Ishikawa (cell line): ENCODE results near the gene BCR.

ENCODE experiments used
- CREB1 ChIP-seq: IDR thresholded peaks from 2 replicates; pipeline ENCODE4 v1.6.1; 2012; ENCODE audit warnings: low read depth
- EGR1 ChIP-seq: IDR thresholded peaks from 2 replicates; pipeline ENCODE4 v1.6.1; 2012
- EP300 ChIP-seq: IDR thresholded peaks from 2 replicates; pipeline ENCODE4 v1.6.1; 2012; ENCODE audit warnings: borderline replicate concordance
- FOXM1 ChIP-seq: IDR thresholded peaks from 2 replicates; pipeline ENCODE4 v1.6.1; 2012; ENCODE audit warnings: low read depth, borderline replicate concordance
- NFIC ChIP-seq: IDR thresholded peaks from 2 replicates; pipeline ENCODE4 v1.6.1; 2012
- RAD21 ChIP-seq: IDR thresholded peaks from 2 replicates; pipeline ENCODE4 v1.6.1; 2012; ENCODE audit warnings: low read depth
- TAF1 ChIP-seq: IDR thresholded peaks from 2 replicates; pipeline ENCODE4 v1.6.1; 2012; ENCODE audit warnings: low read depth, mild to moderate bottlenecking
- TCF12 ChIP-seq: IDR thresholded peaks from 2 replicates; pipeline ENCODE4 v1.6.1; 2012; ENCODE audit warnings: low read depth
- TEAD4 ChIP-seq: IDR thresholded peaks from 2 replicates; pipeline ENCODE4 v1.6.1; 2012
- YY1 ChIP-seq: IDR thresholded peaks from 2 replicates; pipeline ENCODE4 v1.6.1; 2012; ENCODE audit warnings: low read depth
- ZBTB7A ChIP-seq: IDR thresholded peaks from 2 replicates; pipeline ENCODE4 v1.6.1; 2012; ENCODE audit warnings: low read depth
- TF ChIP-seq, protein P1 (sequence below): IDR thresholded peaks from 2 replicates; pipeline ENCODE4 v1.6.1; 2012
- TF ChIP-seq, protein P2 (sequence below): IDR thresholded peaks from 2 replicates; pipeline ENCODE4 v1.6.1; 2012; ENCODE audit warnings: low read depth, mild to moderate bottlenecking
- TF ChIP-seq, protein P3 (sequence below): IDR thresholded peaks from 2 replicates; pipeline ENCODE4 v1.6.1; 2012

DNA sequence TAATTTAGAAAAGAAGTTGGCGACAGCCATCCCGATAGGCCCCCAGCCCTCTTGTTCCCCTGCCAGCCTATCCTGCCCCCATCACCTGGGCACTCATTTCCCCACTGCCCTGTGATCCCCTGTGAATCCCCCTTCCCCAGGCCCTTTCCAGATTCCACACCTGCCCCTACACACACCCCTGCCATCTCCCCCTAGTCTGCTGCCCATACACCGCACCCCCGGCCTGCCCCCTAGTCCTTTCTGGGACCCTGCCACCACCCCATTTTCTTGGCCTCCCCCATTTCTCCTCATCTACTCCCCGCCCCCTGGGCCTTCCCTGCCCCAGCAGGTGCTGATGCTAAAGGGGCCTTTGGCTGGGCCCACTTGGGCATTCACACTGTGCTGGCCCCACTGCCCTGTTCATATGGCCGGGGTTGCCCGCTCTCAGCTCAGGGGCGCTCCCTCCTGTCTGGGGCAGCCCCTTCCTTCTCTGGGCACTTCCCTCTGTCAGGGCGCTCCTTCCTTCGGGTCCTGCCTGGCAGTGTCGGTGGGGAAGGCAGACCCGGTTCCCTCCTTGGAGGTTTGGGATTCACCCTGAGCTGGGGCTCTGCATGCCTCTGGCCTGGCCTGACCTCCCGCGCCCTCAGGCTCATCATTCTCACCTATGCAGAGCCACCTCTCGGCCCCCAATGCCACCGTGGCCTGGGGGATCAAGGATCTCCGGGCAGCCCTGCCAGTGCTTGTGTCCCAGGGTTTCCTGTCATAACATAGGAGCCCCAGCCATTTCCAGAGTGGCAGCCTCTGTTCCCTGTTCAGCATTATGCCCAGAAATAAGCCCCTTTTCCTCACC is 108.2 kb downstream of the BCR start:
- TF ChIP-seq, protein P1, sequence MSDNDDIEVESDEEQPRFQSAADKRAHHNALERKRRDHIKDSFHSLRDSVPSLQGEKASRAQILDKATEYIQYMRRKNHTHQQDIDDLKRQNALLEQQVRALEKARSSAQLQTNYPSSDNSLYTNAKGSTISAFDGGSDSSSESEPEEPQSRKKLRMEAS, result no peak
- no peak for TF ChIP-seq FOXM1
- TF ChIP-seq YY1, result no peak
- TF ChIP-seq RAD21, result no peak
- TF ChIP-seq, protein P2, sequence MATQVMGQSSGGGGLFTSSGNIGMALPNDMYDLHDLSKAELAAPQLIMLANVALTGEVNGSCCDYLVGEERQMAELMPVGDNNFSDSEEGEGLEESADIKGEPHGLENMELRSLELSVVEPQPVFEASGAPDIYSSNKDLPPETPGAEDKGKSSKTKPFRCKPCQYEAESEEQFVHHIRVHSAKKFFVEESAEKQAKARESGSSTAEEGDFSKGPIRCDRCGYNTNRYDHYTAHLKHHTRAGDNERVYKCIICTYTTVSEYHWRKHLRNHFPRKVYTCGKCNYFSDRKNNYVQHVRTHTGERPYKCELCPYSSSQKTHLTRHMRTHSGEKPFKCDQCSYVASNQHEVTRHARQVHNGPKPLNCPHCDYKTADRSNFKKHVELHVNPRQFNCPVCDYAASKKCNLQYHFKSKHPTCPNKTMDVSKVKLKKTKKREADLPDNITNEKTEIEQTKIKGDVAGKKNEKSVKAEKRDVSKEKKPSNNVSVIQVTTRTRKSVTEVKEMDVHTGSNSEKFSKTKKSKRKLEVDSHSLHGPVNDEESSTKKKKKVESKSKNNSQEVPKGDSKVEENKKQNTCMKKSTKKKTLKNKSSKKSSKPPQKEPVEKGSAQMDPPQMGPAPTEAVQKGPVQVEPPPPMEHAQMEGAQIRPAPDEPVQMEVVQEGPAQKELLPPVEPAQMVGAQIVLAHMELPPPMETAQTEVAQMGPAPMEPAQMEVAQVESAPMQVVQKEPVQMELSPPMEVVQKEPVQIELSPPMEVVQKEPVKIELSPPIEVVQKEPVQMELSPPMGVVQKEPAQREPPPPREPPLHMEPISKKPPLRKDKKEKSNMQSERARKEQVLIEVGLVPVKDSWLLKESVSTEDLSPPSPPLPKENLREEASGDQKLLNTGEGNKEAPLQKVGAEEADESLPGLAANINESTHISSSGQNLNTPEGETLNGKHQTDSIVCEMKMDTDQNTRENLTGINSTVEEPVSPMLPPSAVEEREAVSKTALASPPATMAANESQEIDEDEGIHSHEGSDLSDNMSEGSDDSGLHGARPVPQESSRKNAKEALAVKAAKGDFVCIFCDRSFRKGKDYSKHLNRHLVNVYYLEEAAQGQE, result no peak
- TF ChIP-seq EP300, result no peak
- TF ChIP-seq, protein P3, sequence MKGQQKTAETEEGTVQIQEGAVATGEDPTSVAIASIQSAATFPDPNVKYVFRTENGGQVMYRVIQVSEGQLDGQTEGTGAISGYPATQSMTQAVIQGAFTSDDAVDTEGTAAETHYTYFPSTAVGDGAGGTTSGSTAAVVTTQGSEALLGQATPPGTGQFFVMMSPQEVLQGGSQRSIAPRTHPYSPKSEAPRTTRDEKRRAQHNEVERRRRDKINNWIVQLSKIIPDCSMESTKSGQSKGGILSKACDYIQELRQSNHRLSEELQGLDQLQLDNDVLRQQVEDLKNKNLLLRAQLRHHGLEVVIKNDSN, result no peak
- no peak for TF ChIP-seq EGR1
- no peak for TF ChIP-seq ZBTB7A
- TF ChIP-seq TCF12, result no peak
- TF ChIP-seq CREB1, result no peak
- TF ChIP-seq TEAD4, result no peak
- no peak for TF ChIP-seq TAF1
- no peak for TF ChIP-seq NFIC
